ENCODE data around the gene ITGAE. TPM values are rescaled to one million over a fixed set of nuclear protein-coding genes. Genes with fewer than 3 reads are reported as not detected.
"Not testable (repeated sequence)": the region's sequence is repeated elsewhere in the genome, so short reads cannot be mapped to it uniquely, and the experiment has no call there.

ITGAE gene
- polyA plus RNA-seq (ENCODE audit: insufficient read depth in 1 of 5, insufficient read length in 5 of 5, low replicate concordance in 1 of 5), result 10 to 100 TPM; 34.4 to 44.2 (median 40.8) TPM
- long read RNA-seq, donor 1, transcript ITGAE-208 (3 exons, 731 nt), result minor isoform, 5 of 84 reads
- long read RNA-seq, donor 1, transcript ITGAE-207 (4 exons, 672 nt), result major isoform, 47 of 84 reads
- long read RNA-seq, donor 1, transcript ITGAE-202 (5 exons, 721 nt), result minor isoform, 5 of 84 reads
- long read RNA-seq, donor 1, partial matches to known transcripts, result 25 of 84 reads
- long read RNA-seq, donor 1, other reads (novel, unspliced or antisense), result 0 of 84 reads
- long read RNA-seq, donor 2, transcript ITGAE-207 (4 exons, 672 nt), result major isoform, 22 of 36 reads
- long read RNA-seq, donor 2, transcript ITGAE-202 (5 exons, 721 nt), result minor isoform, 5 of 36 reads
- long read RNA-seq, donor 2, partial matches to known transcripts, result 5 of 36 reads
- long read RNA-seq, donor 2, other reads (novel, unspliced or antisense), result 0 of 36 reads
- long read RNA-seq, donor 3, transcript ITGAE-207 (4 exons, 672 nt), result major isoform, 31 of 54 reads
- long read RNA-seq, donor 3, partial matches to known transcripts, result 15 of 54 reads
- long read RNA-seq, donor 3, other reads (novel, unspliced or antisense), result 0 of 54 reads
- long read RNA-seq, donor 4, transcript ITGAE-207 (4 exons, 672 nt), result major isoform, 21 of 24 reads
- long read RNA-seq, donor 4, partial matches to known transcripts, result 0 of 24 reads
- long read RNA-seq, donor 4, other reads (novel, unspliced or antisense), result 0 of 24 reads
- long read RNA-seq, donor 5, transcript ITGAE-202 (5 exons, 721 nt), result minor isoform, 7 of 86 reads
- long read RNA-seq, donor 5, transcript ITGAE-207 (4 exons, 672 nt), result major isoform, 71 of 86 reads
- long read RNA-seq, donor 5, transcript ITGAE-208 (3 exons, 731 nt), result minor isoform, 8 of 86 reads
- long read RNA-seq, donor 5, partial matches to known transcripts, result 0 of 86 reads
- long read RNA-seq, donor 5, other reads (novel, unspliced or antisense), result 0 of 86 reads
- long read RNA-seq, donor 6, transcript ITGAE-207 (4 exons, 672 nt), result major isoform, 39 of 69 reads
- long read RNA-seq, donor 6, transcript ITGAE-202 (5 exons, 721 nt), result minor isoform, 5 of 69 reads
- long read RNA-seq, donor 6, partial matches to known transcripts, result 22 of 69 reads
- long read RNA-seq, donor 6, other reads (novel, unspliced or antisense), result 0 of 69 reads
- long read RNA-seq, donor 7, transcript ITGAE-207 (4 exons, 672 nt), result major isoform, 18 of 29 reads
- long read RNA-seq, donor 7, transcript ITGAE-208 (3 exons, 731 nt), result minor isoform, 7 of 29 reads
- long read RNA-seq, donor 7, partial matches to known transcripts, result 0 of 29 reads
- long read RNA-seq, donor 7, other reads (novel, unspliced or antisense), result 0 of 29 reads
- long read RNA-seq, donor 8, transcript ITGAE-207 (4 exons, 672 nt), result major isoform, 11 of 25 reads
- long read RNA-seq, donor 8, partial matches to known transcripts, result 7 of 25 reads
- long read RNA-seq, donor 8, other reads (novel, unspliced or antisense), result 0 of 25 reads

GRCh38 chr17:3800362-3801271, at the start of gene ITGAE:
Gene ITGAE (minus strand): TSS chr17:3801188. CDS start chr17:3801144, 44 bp downstream.
- no peak for DNase-seq

GRCh38 chr17:3848229-3848835, 47.3 kb upstream of the ITGAE start:
- no peak for DNase-seq

- DNase-seq, result no peak
These were observed 46.2 kb upstream of the ITGAE start for GRCh38 chr17:3847165-3847670.

- DNase-seq, result no peak
These were observed 45.6 kb upstream of the ITGAE start for GRCh38 chr17:3846437-3847164.

GRCh38 chr17:3845621-3846436, 44.8 kb upstream of the ITGAE start, which contains the start of gene NCBP3:
Gene NCBP3 (minus strand): TSS chr17:3846246. CDS start chr17:3846223, 23 bp downstream.
- DNase-seq, result peak; percentile 93 to 94

- DNase-seq, result no peak
These were observed 44.3 kb upstream of the ITGAE start for GRCh38 chr17:3845291-3845620.

GRCh38 chr17:3844556-3844955, 43.6 kb upstream of the ITGAE start:
- DNase-seq, result not testable (repeated sequence)

GRCh38 chr17:3843935-3844516, 43.0 kb upstream of the ITGAE start:
- no peak for DNase-seq

- DNase-seq, result no peak
These were observed 37.2 kb upstream of the ITGAE start for GRCh38 chr17:3838206-3838605.

- no peak for DNase-seq
These were observed 35.6 kb upstream of the ITGAE start for GRCh38 chr17:3836551-3836950.

GRCh38 chr17:3835410-3836229, 34.6 kb upstream of the ITGAE start:
- no peak for DNase-seq

- DNase-seq, result no peak
These were observed 33.8 kb upstream of the ITGAE start for GRCh38 chr17:3834811-3835210.

GRCh38 chr17:3828852-3829232, 27.9 kb upstream of the ITGAE start:
- no peak for DNase-seq

- peak in 1 of 2 donors; percentile 9 for DNase-seq
These were observed 27.3 kb upstream of the ITGAE start for GRCh38 chr17:3828151-3828851.

GRCh38 chr17:3827124-3827773, 26.3 kb upstream of the ITGAE start:
- peak; percentile 14 to 44 for DNase-seq

Measured in right lung (tissue), 10 donors.